ENCODE results near the gene AVEN. TPM values are rescaled to one million over a fixed set of nuclear protein-coding genes. Genes with fewer than 3 reads are reported as not detected.

Gene AVEN
- total and polyA plus RNA-seq, 2 of the 4 experiments (the other 2 are of a cell fraction) = 9.1 to 17.6 TPM

DNA sequence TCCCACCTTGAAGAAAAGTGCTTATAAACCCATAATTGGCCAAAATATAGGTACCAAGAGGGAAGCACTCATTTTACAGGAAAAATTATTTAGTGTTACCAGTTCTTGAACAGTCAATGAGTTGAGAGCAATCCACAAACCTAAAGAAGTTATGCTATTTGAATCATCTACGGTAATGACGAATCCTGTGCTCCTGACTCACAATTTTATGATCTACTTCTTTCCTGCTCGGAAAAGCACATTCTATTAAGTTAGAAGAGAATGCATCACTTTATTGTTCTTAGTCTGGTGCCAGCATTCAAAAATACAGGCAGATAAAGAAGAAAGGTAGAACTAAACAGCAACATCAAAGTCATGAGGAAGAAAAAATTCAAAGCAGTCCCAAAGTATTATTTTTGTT lies 37.5 kb downstream of the AVEN start:
- Histone ChIP-seq H2BK20ac (ENCODE audit: low read depth, low read length) (no peak overlapping the region), H3K9ac (ENCODE audit: low read depth, low read length) (no peak overlapping the region), H3K4me1 (ENCODE audit: control insufficient read depth, insufficient read depth, low read length) (no peaks in the 10 kb centered on the region), H3K14ac (replicated peaks; ENCODE audit: low read depth, low read length) (no peak overlapping the region), H3K27me3 (ENCODE audit: control insufficient read depth, insufficient read depth, low read length) (no peaks in the 10 kb centered on the region), H3K27ac (ENCODE audit: insufficient read depth, low read length) (no peak overlapping the region), H3K36me3 (ENCODE audit: control insufficient read depth, insufficient read depth, low read length) (no peaks in the 10 kb centered on the region), H3K4me3 (ENCODE audit: insufficient read depth, low read depth, low read length) (no peak overlapping the region), H3K79me1 (ENCODE audit: low read depth in 1 of 2, low read length in 2 of 2) (peaks cover 6 to 14% of the 10 kb centered on the region in 2 experiments; a peak in 2 of 4 replicates), H4K91ac (ENCODE audit: insufficient read depth, low read depth, low read length) (no peak overlapping the region), H3K9me3 (ENCODE audit: control insufficient read depth, insufficient read depth, low read length) (no peaks in the 10 kb centered on the region), H3K4ac (ENCODE audit: low read depth, low read length) (no peak overlapping the region), H4K8ac (ENCODE audit: low read depth in 2 of 2, low read length in 2 of 2) (no peak overlapping the region), H3K18ac (ENCODE audit: low read depth, low read length) (no peak overlapping the region), H4K5ac (ENCODE audit: low read depth, low read length) (no peak overlapping the region), H3K23ac (ENCODE audit: low read depth, low read length) (no peak overlapping the region), H2BK5ac (ENCODE audit: low read depth, low read length, poor library complexity, severe bottlenecking) (no peak overlapping the region), H3K56ac (ENCODE audit: extremely low read depth, insufficient read depth, low read length) (no peak overlapping the region), H2AK5ac (ENCODE audit: low read depth, low read length) (no peak overlapping the region), H2AFZ (replicated peaks; ENCODE audit: low read length, poor library complexity) (no peak overlapping the region), H2BK15ac (ENCODE audit: low read depth, low read length) (no peak overlapping the region), H4K20me1 (ENCODE audit: insufficient read depth, low read length) (no peaks in the 10 kb centered on the region; the same call in 1 of the 2 replicates), H2AK9ac (replicated peaks; ENCODE audit: low read depth, low read length, poor library complexity) (no peak overlapping the region), H3K4me2 (ENCODE audit: low read depth, low read length) (no peak overlapping the region), H2BK120ac (ENCODE audit: low read depth, low read length) (no peak overlapping the region), H3K9me1 (ENCODE audit: insufficient read depth, low read length) (no peaks in the 10 kb centered on the region)
- dilution Hi-C loops (cut with HindIII; ENCODE audit: low sequenced_read_pairs, unreplicated experiment) (no loop called here), intact Hi-C loops (cut with micrococcal nuclease) (no loop called here), in situ Hi-C loops (cut with MboI; ENCODE audit: low sequenced_read_pairs) (no loop called here)
- BruUV-seq (replicated peaks) = no TSS peak
- TF ChIP-seq RAD21 (IDR thresholded peaks at IDR 0.05; ENCODE audit: low read length) = no peak
- TF ChIP-seq, protein P1, sequence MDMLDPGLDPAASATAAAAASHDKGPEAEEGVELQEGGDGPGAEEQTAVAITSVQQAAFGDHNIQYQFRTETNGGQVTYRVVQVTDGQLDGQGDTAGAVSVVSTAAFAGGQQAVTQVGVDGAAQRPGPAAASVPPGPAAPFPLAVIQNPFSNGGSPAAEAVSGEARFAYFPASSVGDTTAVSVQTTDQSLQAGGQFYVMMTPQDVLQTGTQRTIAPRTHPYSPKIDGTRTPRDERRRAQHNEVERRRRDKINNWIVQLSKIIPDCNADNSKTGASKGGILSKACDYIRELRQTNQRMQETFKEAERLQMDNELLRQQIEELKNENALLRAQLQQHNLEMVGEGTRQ (IDR thresholded peaks at IDR 0.05; ENCODE audit: low read depth, low read length) = no peak
- TF ChIP-seq POLR2A (IDR thresholded peaks at IDR 0.05; ENCODE audit: low read depth, low read length) = no peak
- no peak for TF ChIP-seq MAFK (IDR thresholded peaks at IDR 0.05; ENCODE audit: low read depth, low read length)
- TF ChIP-seq SMC3 (IDR thresholded peaks at IDR 0.05; ENCODE audit: low read depth, low read length) = no peak
- TF ChIP-seq CEBPB (IDR thresholded peaks at IDR 0.05; ENCODE audit: low read depth, low read length) = no peak
- TF ChIP-seq RFX5 (IDR thresholded peaks at IDR 0.05; ENCODE audit: low read depth, low read length) = no peak
- TF ChIP-seq RCOR1 (IDR thresholded peaks at IDR 0.05; ENCODE audit: insufficient replicate concordance, low read length) = no peak
- TF ChIP-seq MXI1 (IDR thresholded peaks at IDR 0.05; ENCODE audit: borderline replicate concordance, low read depth, low read length) = no peak
- no peak for TF ChIP-seq CHD1 (IDR thresholded peaks at IDR 0.05; ENCODE audit: low read depth, low read length)
- TF ChIP-seq NFE2L2 (IDR thresholded peaks at IDR 0.05; ENCODE audit: low read depth, low read length) = no peak
- TF ChIP-seq, protein P2, sequence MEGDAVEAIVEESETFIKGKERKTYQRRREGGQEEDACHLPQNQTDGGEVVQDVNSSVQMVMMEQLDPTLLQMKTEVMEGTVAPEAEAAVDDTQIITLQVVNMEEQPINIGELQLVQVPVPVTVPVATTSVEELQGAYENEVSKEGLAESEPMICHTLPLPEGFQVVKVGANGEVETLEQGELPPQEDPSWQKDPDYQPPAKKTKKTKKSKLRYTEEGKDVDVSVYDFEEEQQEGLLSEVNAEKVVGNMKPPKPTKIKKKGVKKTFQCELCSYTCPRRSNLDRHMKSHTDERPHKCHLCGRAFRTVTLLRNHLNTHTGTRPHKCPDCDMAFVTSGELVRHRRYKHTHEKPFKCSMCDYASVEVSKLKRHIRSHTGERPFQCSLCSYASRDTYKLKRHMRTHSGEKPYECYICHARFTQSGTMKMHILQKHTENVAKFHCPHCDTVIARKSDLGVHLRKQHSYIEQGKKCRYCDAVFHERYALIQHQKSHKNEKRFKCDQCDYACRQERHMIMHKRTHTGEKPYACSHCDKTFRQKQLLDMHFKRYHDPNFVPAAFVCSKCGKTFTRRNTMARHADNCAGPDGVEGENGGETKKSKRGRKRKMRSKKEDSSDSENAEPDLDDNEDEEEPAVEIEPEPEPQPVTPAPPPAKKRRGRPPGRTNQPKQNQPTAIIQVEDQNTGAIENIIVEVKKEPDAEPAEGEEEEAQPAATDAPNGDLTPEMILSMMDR (conservative IDR thresholded peaks at IDR 0.05; ENCODE audit: low read depth, low read length) = no peak
- no peak for TF ChIP-seq BHLHE40 (IDR thresholded peaks at IDR 0.05; ENCODE audit: low read depth, low read length)
- TF ChIP-seq, protein P3, sequence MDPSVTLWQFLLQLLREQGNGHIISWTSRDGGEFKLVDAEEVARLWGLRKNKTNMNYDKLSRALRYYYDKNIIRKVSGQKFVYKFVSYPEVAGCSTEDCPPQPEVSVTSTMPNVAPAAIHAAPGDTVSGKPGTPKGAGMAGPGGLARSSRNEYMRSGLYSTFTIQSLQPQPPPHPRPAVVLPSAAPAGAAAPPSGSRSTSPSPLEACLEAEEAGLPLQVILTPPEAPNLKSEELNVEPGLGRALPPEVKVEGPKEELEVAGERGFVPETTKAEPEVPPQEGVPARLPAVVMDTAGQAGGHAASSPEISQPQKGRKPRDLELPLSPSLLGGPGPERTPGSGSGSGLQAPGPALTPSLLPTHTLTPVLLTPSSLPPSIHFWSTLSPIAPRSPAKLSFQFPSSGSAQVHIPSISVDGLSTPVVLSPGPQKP (IDR thresholded peaks at IDR 0.05; ENCODE audit: borderline replicate concordance, low read depth, low read length) = no peak
- no peak for TF ChIP-seq FOS (IDR thresholded peaks at IDR 0.05; ENCODE audit: low read depth, low read length)
- POLR2A ChIA-PET (ENCODE audit: unreplicated experiment) = no interaction called here
- WGBS, 2 experiments (ENCODE audit: extremely low coverage in 2 of 2, insufficient read length in 1 of 2) = no CpG with 5 or more reads among the region's 3 CpGs
- no peak for DNase-seq
- ATAC-seq (ENCODE audit: low read depth) = no peak
- CTCF ChIA-PET = interaction anchor here (0.6 kb wide), 1 partner anchor 37 kb away, joined by 3 read pairs; no protein-coding TSS in a partner anchor

All from IMR-90 (cell line).